Stomach (tissue), 4 donors: Measurements from ENCODE around the gene TRA2B.

Experiments used
- CTCF ChIP-seq, 7 experiments: fragments of 450-650 bp in 4 of 7; fragments of 200-600 bp in 3 of 7; sonication (generic) in 3 of 7; IDR thresholded peaks; one replicate each; pipeline ENCODE4 v1.5.1; 2016 to 2019; ENCODE audit warnings: antibody characterized with exemption in 7 of 7, control low read depth in 2 of 7, mild to moderate bottlenecking in 1 of 7
- EP300 ChIP-seq: sonication (generic); formaldehyde crosslinking; IDR thresholded peaks from one replicate; pipeline ENCODE4 v1.6.1; 2017; ENCODE audit warnings: antibody characterized with exemption
- POLR2A ChIP-seq, 4 donors: fragments of 450-650 bp; IDR thresholded peaks; one replicate each; pipeline ENCODE4 v1.6.1; 2016; ENCODE audit warnings: antibody characterized with exemption in 4 of 4, control low read depth in 2 of 4, mild to moderate bottlenecking in 1 of 4, moderate library complexity in 1 of 4
- POLR2AphosphoS5 ChIP-seq, 3 donors: sonication (generic); formaldehyde crosslinking; IDR thresholded peaks; one replicate each; pipeline ENCODE4 v1.6.1; 2016; ENCODE audit warnings: antibody characterized with exemption in 3 of 3

DNA sequence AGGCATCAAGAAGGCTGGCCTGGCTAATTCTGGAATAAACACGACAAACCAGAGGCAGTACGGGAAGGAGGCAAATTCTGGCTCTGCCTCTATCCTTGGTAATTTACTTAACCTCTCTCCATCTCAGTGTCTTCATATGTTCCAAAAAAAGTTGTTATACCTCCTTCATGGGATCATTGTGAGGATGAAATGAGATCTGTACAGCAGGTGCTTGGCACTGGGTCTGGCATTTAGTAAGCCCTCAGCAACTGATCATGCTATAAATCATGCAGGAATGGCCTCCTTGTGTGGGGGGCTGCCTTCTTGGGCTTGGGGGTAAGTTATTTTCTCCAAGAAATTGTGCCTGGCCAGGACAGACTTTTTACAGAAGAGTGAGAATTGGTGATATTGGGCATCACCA lies 38.3 kb upstream of the TRA2B start:
- TF ChIP-seq EP300: no peak
- no peak for TF ChIP-seq CTCF (IDR thresholded peaks at IDR 0.05)
- no peak for TF ChIP-seq POLR2A (IDR thresholded peaks at IDR 0.05)
- no peak for TF ChIP-seq POLR2AphosphoS5 (IDR thresholded peaks at IDR 0.05)
